ENCODE measurements around the gene UMODL1. TPM values are rescaled to one million over a fixed set of nuclear protein-coding genes. Genes with fewer than 3 reads are reported as not detected.
A peak's percentile ranks its signal among the peaks of the same experiment; 100 is the strongest.

Gene UMODL1
- total RNA-seq, 1 experiment from 2014 or later: not detected

- Mint-ChIP-seq H3K27ac (no peak overlapping the region), H3K9me3 (peaks cover 0 to 5% of the 10 kb centered on the region in 2 experiments; a peak in 1 of 5 replicates), H3K27me3 (ENCODE audit: low read depth) (peaks cover 19% of the 10 kb centered on the region), H3K4me1 (no peaks in the 10 kb centered on the region), H3K4me3 (no peak overlapping the region), H3K36me3 (ENCODE audit: insufficient read depth in 1 of 3, low read depth in 3 of 3) (no peaks in the 10 kb centered on the region)
- no peak overlapping the region for H3K56ac ChIP-seq (ENCODE audit: insufficient read length, low read depth, low read length)
- H4K91ac ChIP-seq (ENCODE audit: insufficient read length, low read depth, low read length): no peak overlapping the region
- H2BK20ac ChIP-seq (ENCODE audit: low read depth, low read length, poor library complexity, severe bottlenecking): no peak overlapping the region
- no peak overlapping the region for H4K8ac ChIP-seq (replicated peaks; ENCODE audit: insufficient read length, low read depth, low read length)
- H4K5ac ChIP-seq (ENCODE audit: insufficient read length, low read depth, low read length): no peak overlapping the region
- no peak overlapping the region for H3K23ac ChIP-seq (ENCODE audit: insufficient read length, low read depth, low read length)
- DNase-seq: no peak
- no peak overlapping the region for H3K9ac ChIP-seq (ENCODE audit: extremely low read depth, insufficient read length, low read length)
- no peak overlapping the region for H2BK5ac ChIP-seq (ENCODE audit: insufficient read length, low read length)
- no peaks in the 10 kb centered on the region for H4K20me1 ChIP-seq (ENCODE audit: control insufficient read depth, insufficient read depth, insufficient read length)
- H3K23me2 ChIP-seq (ENCODE audit: insufficient read length, low read depth, low read length, poor library complexity, severe bottlenecking): no peaks in the 10 kb centered on the region
- H2AFZ ChIP-seq (ENCODE audit: low read length): no peak overlapping the region
- H3T11ph ChIP-seq (ENCODE audit: low read length): no peak overlapping the region
- H3K79me1 ChIP-seq (ENCODE audit: insufficient read depth, low read depth, low read length, poor library complexity, severe bottlenecking): no peaks in the 10 kb centered on the region
- TF ChIP-seq CTCF (conservative IDR thresholded peaks at IDR 0.05): no peak
- no peaks in the 10 kb centered on the region for H3K4me1 ChIP-seq (ENCODE audit: insufficient read depth, low read length)
- no peak overlapping the region for H3K27ac ChIP-seq (ENCODE audit: insufficient read length, low read depth, low read length)
- H2BK15ac ChIP-seq (ENCODE audit: low read depth, low read length): 0 out of 2 replicates have a peak overlapping the region, but pooled peaks have one; percentile 9
- H3K9me3 ChIP-seq (ENCODE audit: control insufficient read depth, low read depth, low read length): no peaks in the 10 kb centered on the region
- no peak overlapping the region for H3K14ac ChIP-seq (ENCODE audit: insufficient read depth, low read length)
- no peak overlapping the region for H2BK12ac ChIP-seq (ENCODE audit: insufficient read length, low read depth, low read length)
- no CpG with 5 or more reads among the region's 5 CpGs for WGBS (ENCODE audit: extremely low coverage, insufficient read length, low lambda C conversion rate)
- H3K27me3 ChIP-seq (ENCODE audit: insufficient read depth, low read length): no peaks in the 10 kb centered on the region
- H2AK5ac ChIP-seq (ENCODE audit: insufficient read length, low read length): no peak overlapping the region
- H3K4ac ChIP-seq (ENCODE audit: low read depth, low read length): no peak overlapping the region
- no peak overlapping the region for H2BK120ac ChIP-seq (ENCODE audit: low read depth, low read length, poor library complexity, severe bottlenecking)
- no peak overlapping the region for H3K18ac ChIP-seq (ENCODE audit: insufficient read length, low read depth, low read length)
- no peaks in the 10 kb centered on the region for H3K79me2 ChIP-seq (ENCODE audit: insufficient read depth, low read length)
- no peak overlapping the region for H3K4me2 ChIP-seq (ENCODE audit: insufficient read depth, insufficient read length, low read length)
These were observed 119.9 kb downstream of the UMODL1 start for GRCh38 chr21:42191064-42191463.
